GM12878 (cell line): ENCODE measurements around the gene HMCN2. TPM values are rescaled to one million over a fixed set of nuclear protein-coding genes. Genes with fewer than 3 reads are reported as not detected.

Source experiments
- ATAC-seq: fragments of 200-7000 bp; cut with Tn5 transposase; 3 replicates; pipeline ENCODE4 v1.9.1; 2020; ENCODE audit warnings: mild to moderate bottlenecking, moderate library complexity
- BruUV-seq: library from RNA; stranded (reverse); fragments of 400-500 nt; replicated peaks from 2 replicates; lab custom pipeline; 2021; lab: Mats Ljungman, UMichigan
- CTCF ChIA-PET: fragments of 300-600 bp; sonication (Branson Sonifier 250); formaldehyde crosslinking; extraction: SDS; loops from one replicate; lab custom pipeline; 2021; ENCODE audit warnings: inconsistent platforms; lab: Yijun Ruan, JAX
- POLR2A ChIA-PET: fragments of 350-600 bp; formaldehyde crosslinking; extraction: SDS; loops from one replicate; lab custom pipeline; 2021; ENCODE audit warnings: inconsistent platforms; lab: Charles Lee
- RAD21 ChIA-PET: fragments of 300-600 bp; sonication (Branson Sonifier 250); formaldehyde crosslinking; loops from one replicate; lab custom pipeline; 2023; ENCODE audit warnings: antibody characterized with exemption; ENCODE audit not compliant: unreplicated experiment; lab: Charles Lee
- SMC1A ChIA-PET: fragments of 300-600 bp; sonication (Branson Sonifier 250); formaldehyde crosslinking; loops from one replicate; lab custom pipeline; 2023; ENCODE audit not compliant: unreplicated experiment, uncharacterized antibody; lab: Charles Lee
- DNase-seq: peaks from one replicate; pipeline ENCODE4 v3.0.0-alpha.2; 2011; ENCODE audit warnings: low read depth, low spot score
- FAIRE-seq: peaks from 3 replicates; lab custom pipeline; 2011; peaks lifted over from hg19 to GRCh38; lab: Jason Lieb, UNC
- H2AFZ ChIP-seq: 2 replicates; pipeline ENCODE4 v1.6.0; 2011; ENCODE audit warnings: low read depth, low read length, control low read depth; ENCODE audit not compliant: control insufficient read depth
- H3K27ac ChIP-seq: 2 replicates; pipeline ENCODE4 v1.5.1; 2011; ENCODE audit warnings: control low read depth; ENCODE audit not compliant: control insufficient read depth, insufficient read depth
- H3K27me3 ChIP-seq, 2 experiments: replicated peaks in 1 of 2; 2 replicates each; pipeline versions ENCODE4 v1.6.0 to v1.6.1; 2011; ENCODE audit warnings: low read length in 1 of 2; ENCODE audit not compliant: control insufficient read depth in 2 of 2, insufficient read depth in 2 of 2
- H3K36me3 ChIP-seq, 2 experiments: 2 replicates each; pipeline ENCODE4 v1.5.1; 2011; ENCODE audit warnings: low read length in 1 of 2; ENCODE audit not compliant: control insufficient read depth in 2 of 2, insufficient read depth in 2 of 2
- H3K4me1 ChIP-seq: 2 replicates; pipeline ENCODE4 v1.6.1; 2011; ENCODE audit warnings: mild to moderate bottlenecking, low read length, moderate library complexity, mixed read lengths; ENCODE audit not compliant: control insufficient read depth, insufficient read depth
- H3K4me2 ChIP-seq: 2 replicates; pipeline ENCODE4 v1.6.0; 2011; ENCODE audit warnings: control low read depth; ENCODE audit not compliant: control insufficient read depth, insufficient read depth
- H3K4me3 ChIP-seq: fragments of 200-600 bp; sonication (generic); 2 replicates; pipeline ENCODE4 v1.5.1; 2016
- H3K79me2 ChIP-seq: 2 replicates; pipeline ENCODE4 v1.6.0; 2011; ENCODE audit warnings: low read length; ENCODE audit not compliant: control insufficient read depth, insufficient read depth
- H3K9ac ChIP-seq: 2 replicates; pipeline ENCODE4 v1.8.0; 2011; ENCODE audit warnings: low read length, control low read depth, mixed read lengths; ENCODE audit not compliant: control insufficient read depth, insufficient read depth
- H3K9me3 ChIP-seq: replicated peaks from 3 replicates; pipeline ENCODE4 v1.5.1; 2011; ENCODE audit warnings: mild to moderate bottlenecking, low read length; ENCODE audit not compliant: control insufficient read depth, insufficient read depth
- H4K20me1 ChIP-seq: 2 replicates; pipeline ENCODE4 v1.6.0; 2011; ENCODE audit not compliant: control insufficient read depth, insufficient read depth
- BACH1 ChIP-seq: fragments of 450-650 bp; IDR thresholded peaks from 2 replicates; pipeline ENCODE4 v1.6.1; 2017; ENCODE audit warnings: mild to moderate bottlenecking, borderline replicate concordance
- CBX5 ChIP-seq: sonication (generic); IDR thresholded peaks from 2 replicates; pipeline ENCODE4 v1.6.1; 2016; ENCODE audit warnings: low read depth, moderate library complexity, mild to moderate bottlenecking, inconsistent platforms
- DPF2 ChIP-seq: fragments of 450-650 bp; IDR thresholded peaks from 2 replicates; pipeline ENCODE4 v1.6.1; 2017; ENCODE audit warnings: mild to moderate bottlenecking
- HSF1 ChIP-seq: fragments of 150-350 bp; IDR thresholded peaks from 2 replicates; pipeline ENCODE4 v1.6.1; 2014; ENCODE audit warnings: mild to moderate bottlenecking, low read depth, low read length
- JUND ChIP-seq: IDR thresholded peaks from 2 replicates; pipeline ENCODE4 v1.6.1; 2012; ENCODE audit warnings: low read depth, mild to moderate bottlenecking, low read length, improper control_type of control experiment, moderate library complexity
- PML ChIP-seq: IDR thresholded peaks from 2 replicates; pipeline ENCODE4 v1.6.1; 2012; ENCODE audit warnings: low read length, inconsistent platforms
- SP1 ChIP-seq: IDR thresholded peaks from one replicate; pipeline ENCODE4 v1.6.1; 2011; ENCODE audit warnings: low read depth, low read length
- TAF1 ChIP-seq: IDR thresholded peaks from 2 replicates; pipeline ENCODE4 v1.6.1; 2011; ENCODE audit warnings: mild to moderate bottlenecking, low read depth, low read length, borderline replicate concordance
- TBL1XR1 ChIP-seq: IDR thresholded peaks from 2 replicates; pipeline ENCODE4 v1.6.1; 2012; ENCODE audit warnings: low read depth, low read length, improper control_type of control experiment
- TCF3 ChIP-seq: IDR thresholded peaks from 2 replicates; pipeline ENCODE4 v1.6.1; 2012; ENCODE audit warnings: low read depth, mild to moderate bottlenecking, low read length, borderline replicate concordance; ENCODE audit not compliant: insufficient read depth
- WRNIP1 ChIP-seq: IDR thresholded peaks from 2 replicates; pipeline ENCODE4 v1.6.1; 2011; ENCODE audit warnings: low read depth, low read length, improper control_type of control experiment, borderline replicate concordance
- WGBS: methylation state at CpG from one replicate; pipeline ENCODE4 v1.1.6; 2016; ENCODE audit warnings: low lambda C conversion rate; ENCODE audit not compliant: insufficient replicate concordance, insufficient coverage; ENCODE audit errors: missing lambda C conversion rate; 5-methylcytosine and 5-hydroxymethylcytosine counted together
- in situ Hi-C: fragments of 300-500 bp; cut with MboI; formaldehyde crosslinking; loops from 9 replicates; pipeline ENCODE4 v1.14.3; 2018; ENCODE audit warnings: mixed read lengths
- intact Hi-C: fragments of 100-400 bp; cut with micrococcal nuclease; formaldehyde crosslinking; loops from one replicate; pipeline ENCODE4 v1.14.2; 2022; ENCODE audit not compliant: unreplicated experiment
- polyA plus RNA-seq, 11 experiments: library from polyadenylated mRNA; depleted of rRNA in 4 of 11; unstranded in 6 of 11; stranded (reverse) in 5 of 11; fragments of >200 nt; fragmentation: Nextera tagmentation in 4 of 11; fragmentation: Illumina TruSeq in 1 of 11; extraction: Ambion mirVana in 4 of 11; extraction: Trizol in 1 of 11; gene quantifications; 1 replicate in 1 of 11; 2 replicates in 10 of 11; pipeline versions ENCODE4 v1.2.1 to v1.2.3, GENCODE V29; 2011 to 2016; ENCODE audit warnings: inconsistent platforms in 2 of 11, missing spikeins in 2 of 11, low read depth in 1 of 11
- total RNA-seq, 4 experiments: library from RNA; depleted of rRNA in 3 of 4; stranded (reverse); fragments of >200 nt in 3 of 4; fragmentation: Illumina TruSeq in 1 of 4; extraction: Trizol in 1 of 4; gene quantifications; 2 replicates each; pipeline versions ENCODE4 v1.2.1 to v1.2.3, GENCODE V29; 2013 to 2021
- TF ChIP-seq, protein P1 (sequence below): fragments of 450-650 bp; IDR thresholded peaks from 2 replicates; pipeline ENCODE4 v1.6.1; 2017; ENCODE audit warnings: borderline replicate concordance
- TF ChIP-seq, protein P2 (sequence below): fragments of 450-650 bp; IDR thresholded peaks from 2 replicates; pipeline ENCODE4 v1.6.1; 2016; ENCODE audit warnings: mild to moderate bottlenecking

Gene HMCN2
- total and polyA plus RNA-seq, 10 of the 15 experiments (the other 5 are each of a cell fraction or from before 2014, with no cell fraction given) = 0.04 TPM; not detected in 9

GRCh38 chr9:130438382-130438981 is 172.9 kb downstream of the HMCN2 start:
- RAD21 ChIA-PET = no interaction called here
- Histone ChIP-seq H3K27ac (no peak overlapping the region), H2AFZ (no peak overlapping the region), H3K4me2 (no peak overlapping the region), H3K4me1 (no peaks in the 10 kb centered on the region), H3K27me3 (peaks cover 0 to 4% of the 10 kb centered on the region in 2 experiments; a peak in 3 of 4 replicates), H3K79me2 (no peaks in the 10 kb centered on the region), H4K20me1 (no peaks in the 10 kb centered on the region), H3K9me3 (peaks cover 3% of the 10 kb centered on the region; the same call in 2 of the 3 replicates), H3K36me3 (no peaks in the 10 kb centered on the region), H3K4me3 (no peak overlapping the region), H3K9ac (no peak overlapping the region)
- TF ChIP-seq, protein P1, sequence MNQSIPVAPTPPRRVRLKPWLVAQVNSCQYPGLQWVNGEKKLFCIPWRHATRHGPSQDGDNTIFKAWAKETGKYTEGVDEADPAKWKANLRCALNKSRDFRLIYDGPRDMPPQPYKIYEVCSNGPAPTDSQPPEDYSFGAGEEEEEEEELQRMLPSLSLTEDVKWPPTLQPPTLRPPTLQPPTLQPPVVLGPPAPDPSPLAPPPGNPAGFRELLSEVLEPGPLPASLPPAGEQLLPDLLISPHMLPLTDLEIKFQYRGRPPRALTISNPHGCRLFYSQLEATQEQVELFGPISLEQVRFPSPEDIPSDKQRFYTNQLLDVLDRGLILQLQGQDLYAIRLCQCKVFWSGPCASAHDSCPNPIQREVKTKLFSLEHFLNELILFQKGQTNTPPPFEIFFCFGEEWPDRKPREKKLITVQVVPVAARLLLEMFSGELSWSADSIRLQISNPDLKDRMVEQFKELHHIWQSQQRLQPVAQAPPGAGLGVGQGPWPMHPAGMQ = no peak
- TF ChIP-seq SP1 (no peak), CBX5 (no peak), WRNIP1 (no peak), HSF1 (no peak), DPF2 (no peak), JUND (no peak), TAF1 (no peak), TCF3 (no peak), BACH1 (no peak), TBL1XR1 (no peak), PML (no peak)
- TF ChIP-seq, protein P2, sequence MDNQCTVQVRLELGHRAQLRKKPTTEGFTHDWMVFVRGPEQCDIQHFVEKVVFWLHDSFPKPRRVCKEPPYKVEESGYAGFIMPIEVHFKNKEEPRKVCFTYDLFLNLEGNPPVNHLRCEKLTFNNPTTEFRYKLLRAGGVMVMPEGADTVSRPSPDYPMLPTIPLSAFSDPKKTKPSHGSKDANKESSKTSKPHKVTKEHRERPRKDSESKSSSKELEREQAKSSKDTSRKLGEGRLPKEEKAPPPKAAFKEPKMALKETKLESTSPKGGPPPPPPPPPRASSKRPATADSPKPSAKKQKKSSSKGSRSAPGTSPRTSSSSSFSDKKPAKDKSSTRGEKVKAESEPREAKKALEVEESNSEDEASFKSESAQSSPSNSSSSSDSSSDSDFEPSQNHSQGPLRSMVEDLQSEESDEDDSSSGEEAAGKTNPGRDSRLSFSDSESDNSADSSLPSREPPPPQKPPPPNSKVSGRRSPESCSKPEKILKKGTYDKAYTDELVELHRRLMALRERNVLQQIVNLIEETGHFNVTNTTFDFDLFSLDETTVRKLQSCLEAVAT = no peak
- POLR2A ChIA-PET = no interaction called here
- CTCF ChIA-PET = no interaction called here
- no peak for DNase-seq
- in situ Hi-C loops (no loop called here), intact Hi-C loops (no loop called here)
- WGBS = 15% methylated on average over 6 of the region's 6 CpGs
- SMC1A ChIA-PET = no interaction called here
- no peak for ATAC-seq
- FAIRE-seq = no peak
- no TSS peak for BruUV-seq
